RCC 7860 (cell line): ENCODE measurements around the gene BLCAP.
"Not testable (repeated sequence)": the region's sequence is repeated elsewhere in the genome, so short reads cannot be mapped to it uniquely, and the experiment has no call there.

Experiments
- DNase-seq: peaks from one replicate; pipeline ENCODE4 v3.0.0-alpha.2; 2015; ENCODE audit warnings: low spot score
- FAIRE-seq: peaks from 2 replicates; lab custom pipeline; 2012; peaks lifted over from hg19 to GRCh38; lab: Jason Lieb, UNC

Gene BLCAP, protein sequence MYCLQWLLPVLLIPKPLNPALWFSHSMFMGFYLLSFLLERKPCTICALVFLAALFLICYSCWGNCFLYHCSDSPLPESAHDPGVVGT

DNA sequence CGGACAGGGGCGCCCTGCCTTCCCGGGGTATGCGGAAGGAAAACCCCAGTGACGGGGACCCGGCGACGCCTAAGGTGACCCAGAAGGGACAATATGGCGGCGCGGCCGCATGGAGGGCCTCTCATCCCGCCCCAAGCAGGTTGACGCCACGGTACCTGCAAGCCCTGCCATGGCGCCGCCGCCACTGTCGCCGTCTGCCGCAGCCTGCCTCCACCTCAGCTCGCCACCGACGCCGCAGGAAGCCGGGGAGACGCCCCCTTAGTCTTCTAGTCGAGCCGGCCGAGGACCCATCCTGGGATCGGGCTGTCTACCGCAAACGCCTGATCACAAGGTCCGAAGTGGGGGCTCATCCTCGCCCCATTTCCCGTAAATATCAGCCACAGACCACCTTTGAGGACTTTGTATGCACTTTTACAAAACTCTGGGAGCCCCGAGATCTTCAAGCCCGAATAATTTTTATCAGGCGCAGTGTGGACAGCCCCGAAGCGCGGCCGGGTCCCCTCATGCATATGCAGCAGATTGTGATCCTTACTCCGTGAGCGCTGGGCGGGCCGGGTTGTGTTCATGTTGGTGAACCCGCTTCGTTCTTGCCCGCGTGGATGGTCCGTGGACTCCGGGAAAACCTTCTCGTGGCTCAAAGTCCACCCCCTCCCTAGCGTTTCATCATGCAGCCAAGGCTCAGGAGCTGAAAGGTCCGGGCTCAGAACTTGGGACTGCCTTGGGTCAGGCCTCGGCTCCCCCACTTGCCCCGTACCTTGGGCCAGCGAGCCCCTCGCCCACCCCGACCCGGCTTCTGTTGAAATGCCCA, at the start of gene BLCAP:
Gene BLCAP (minus strand): TSS at position 239 of the 808 bp plus-strand sequence. CDS start 8,702 bp downstream, outside the sequence.
- peak; percentile 4 for FAIRE-seq

DNA sequence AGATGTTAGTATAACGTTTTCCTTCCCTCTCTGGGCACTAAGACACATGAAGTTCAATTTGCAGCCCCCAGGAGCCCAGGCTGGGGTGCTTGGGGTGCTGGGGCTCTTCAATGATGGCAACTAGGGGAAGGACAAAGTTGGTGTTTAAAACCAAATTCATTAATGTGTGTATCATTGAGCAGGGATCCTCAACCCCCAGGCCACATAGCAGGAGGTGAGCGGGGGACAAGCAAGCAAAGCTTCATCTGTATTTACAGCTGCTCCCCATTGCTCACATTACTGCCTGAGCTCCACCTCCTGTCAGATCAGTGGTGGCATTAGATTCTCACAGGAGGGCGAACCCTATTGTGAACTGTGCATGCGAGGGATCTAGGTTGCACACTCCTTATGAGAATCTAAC, 49.8 kb upstream of the BLCAP start:
- not testable (repeated sequence) for DNase-seq

More for the DNA sequence above, at the start of gene BLCAP:
- DNase-seq: peak; percentile 83

DNA sequence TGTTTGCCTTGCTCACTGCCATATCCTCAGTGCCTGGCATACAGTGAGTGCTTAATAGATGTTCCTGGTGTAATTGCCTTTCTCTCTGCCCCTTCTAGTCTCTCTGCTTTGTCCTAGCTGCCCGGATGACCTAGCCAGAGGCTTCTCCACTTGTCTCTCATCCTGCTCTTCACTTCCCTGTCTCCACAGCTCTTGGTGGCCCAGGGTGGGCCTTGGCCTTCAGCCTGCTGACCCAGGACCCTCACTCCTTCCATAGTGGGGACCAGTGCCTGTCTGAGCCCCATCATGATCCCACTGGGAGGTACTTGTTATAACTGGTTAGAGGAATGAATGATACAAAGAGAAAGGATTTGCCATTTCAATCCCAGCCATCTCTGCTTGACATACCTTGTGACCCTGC, 49.2 kb upstream of the BLCAP start:
- no peak for FAIRE-seq

More for the DNA sequence above, 49.8 kb upstream of the BLCAP start:
- FAIRE-seq: not testable (repeated sequence)

DNA sequence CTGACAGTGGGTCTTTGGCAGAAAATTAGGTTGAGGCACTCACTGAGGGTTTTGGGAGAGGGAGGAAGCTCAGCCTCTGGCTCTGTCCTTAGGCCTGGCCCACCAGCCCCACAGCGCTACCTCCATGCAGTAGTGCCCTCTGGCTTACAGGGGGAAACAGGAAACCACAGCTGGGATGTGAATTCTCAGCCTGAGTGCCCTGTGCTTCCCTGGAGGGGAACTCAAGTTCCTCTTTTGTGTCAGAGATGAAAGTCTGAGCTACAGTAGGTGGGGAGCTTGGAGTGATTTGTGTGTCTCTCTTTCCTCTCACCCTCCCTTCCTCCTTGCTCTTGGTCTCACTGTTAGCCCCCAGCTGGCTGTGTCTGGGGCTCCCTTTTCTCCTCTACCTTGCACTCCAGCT, 48.2 kb upstream of the BLCAP start:
- FAIRE-seq: no peak
- DNase-seq: no peak

More for the DNA sequence above, 49.2 kb upstream of the BLCAP start:
- DNase-seq: no peak

DNA sequence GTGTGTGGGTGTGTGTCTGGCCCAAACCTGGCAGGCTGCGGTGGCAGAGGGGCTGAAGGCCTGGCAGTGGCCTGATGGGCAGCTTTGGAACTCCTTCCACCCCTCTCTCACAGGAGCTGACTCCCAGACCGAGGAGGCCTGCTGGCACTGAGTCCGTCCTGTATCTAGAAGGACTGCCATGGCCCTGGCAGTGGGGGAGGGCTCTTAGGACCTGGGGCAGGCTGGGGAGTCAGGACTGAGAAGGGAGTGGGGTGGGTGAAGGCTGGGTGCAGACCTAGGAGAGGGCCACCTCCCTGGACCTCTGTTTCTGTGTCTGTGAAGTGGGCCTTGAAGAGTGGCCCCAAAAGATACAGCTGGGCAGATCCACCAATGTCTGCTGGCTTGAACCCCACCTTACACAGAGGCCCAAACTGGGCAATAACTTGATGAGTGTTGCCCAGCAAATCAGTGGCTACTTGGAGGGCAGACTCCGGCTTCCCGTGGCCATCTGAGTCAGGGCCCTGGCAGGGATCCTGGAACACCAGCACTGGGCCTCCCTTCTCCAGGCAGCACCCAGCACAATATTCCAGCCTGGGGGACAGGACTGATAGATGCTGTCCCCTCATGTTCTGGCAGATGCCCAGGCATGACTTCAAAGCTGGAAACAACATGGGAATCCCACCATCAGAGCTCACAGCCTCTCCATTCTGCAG, 46.7 kb upstream of the BLCAP start:
- FAIRE-seq: no peak

DNA sequence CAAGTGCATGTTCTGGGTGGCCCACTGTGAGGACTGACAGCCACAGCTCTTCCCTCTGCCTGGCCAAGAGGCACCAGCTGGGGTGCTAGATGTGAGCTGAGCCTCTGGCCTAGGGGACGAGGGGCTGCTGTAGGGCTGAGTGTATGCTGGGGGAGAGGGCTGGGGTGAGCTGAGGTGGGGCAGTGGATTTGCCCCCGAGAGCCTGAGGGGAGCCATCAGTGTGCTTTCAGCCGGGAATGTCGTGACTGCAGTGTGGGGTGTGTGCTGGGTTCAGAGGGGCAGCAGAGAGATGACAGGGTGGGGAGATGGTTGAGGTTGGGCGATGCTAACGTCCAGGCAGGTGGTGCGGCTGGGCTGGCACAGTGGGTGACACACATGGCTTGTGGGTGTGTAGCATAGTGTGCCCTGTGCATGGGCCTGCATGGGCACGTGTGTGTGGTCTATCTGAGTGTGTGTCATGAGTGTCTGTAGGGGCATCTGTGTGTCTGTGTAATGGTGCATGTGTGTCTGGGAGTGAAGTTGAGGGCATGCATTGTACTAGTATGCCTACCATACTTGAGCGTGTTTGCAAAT, 46.0 kb upstream of the BLCAP start:
- DNase-seq (no peak), FAIRE-seq (no peak)

More for the DNA sequence above, 46.7 kb upstream of the BLCAP start:
- no peak for DNase-seq

DNA sequence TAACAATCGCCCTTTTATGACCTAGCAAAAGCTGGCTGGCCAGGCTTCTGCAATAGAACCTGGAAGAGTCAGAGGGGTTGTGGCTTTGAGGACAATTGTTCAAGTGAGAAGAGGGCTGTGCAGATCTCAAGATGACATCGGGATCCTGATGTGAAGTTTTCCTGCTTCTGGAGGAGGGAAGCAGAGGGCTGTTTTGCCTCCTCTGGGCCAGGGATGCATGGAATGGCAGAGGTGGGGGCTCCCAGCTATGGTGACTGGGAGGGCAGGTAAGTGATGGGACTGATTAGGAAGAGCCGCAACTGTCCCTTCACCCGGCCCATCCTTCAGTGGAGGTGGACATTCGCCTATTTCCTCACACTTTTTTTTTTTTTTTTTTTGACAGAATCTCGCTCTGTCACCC, 43.4 kb upstream of the BLCAP start:
- no peak for FAIRE-seq
- DNase-seq: no peak

DNA sequence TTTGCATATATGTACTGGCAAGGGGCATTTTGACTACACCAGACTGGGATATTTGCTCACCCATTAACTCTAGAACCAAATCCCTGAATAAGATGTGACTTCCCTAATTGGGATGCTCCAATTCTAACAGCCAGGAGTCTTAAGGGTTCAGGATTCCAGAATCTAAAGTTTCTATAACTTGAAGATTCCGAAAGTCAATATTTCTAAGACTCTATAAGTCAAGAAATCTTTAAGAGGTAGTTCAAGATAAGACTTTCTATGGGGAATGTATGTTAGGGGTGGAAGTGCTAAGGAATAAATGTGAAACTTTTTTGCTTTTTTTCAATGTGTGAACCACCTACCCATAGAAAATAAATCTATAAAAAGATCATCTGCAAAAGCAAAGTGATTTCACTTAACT, 42.7 kb upstream of the BLCAP start:
- DNase-seq (no peak), FAIRE-seq (no peak)

DNA sequence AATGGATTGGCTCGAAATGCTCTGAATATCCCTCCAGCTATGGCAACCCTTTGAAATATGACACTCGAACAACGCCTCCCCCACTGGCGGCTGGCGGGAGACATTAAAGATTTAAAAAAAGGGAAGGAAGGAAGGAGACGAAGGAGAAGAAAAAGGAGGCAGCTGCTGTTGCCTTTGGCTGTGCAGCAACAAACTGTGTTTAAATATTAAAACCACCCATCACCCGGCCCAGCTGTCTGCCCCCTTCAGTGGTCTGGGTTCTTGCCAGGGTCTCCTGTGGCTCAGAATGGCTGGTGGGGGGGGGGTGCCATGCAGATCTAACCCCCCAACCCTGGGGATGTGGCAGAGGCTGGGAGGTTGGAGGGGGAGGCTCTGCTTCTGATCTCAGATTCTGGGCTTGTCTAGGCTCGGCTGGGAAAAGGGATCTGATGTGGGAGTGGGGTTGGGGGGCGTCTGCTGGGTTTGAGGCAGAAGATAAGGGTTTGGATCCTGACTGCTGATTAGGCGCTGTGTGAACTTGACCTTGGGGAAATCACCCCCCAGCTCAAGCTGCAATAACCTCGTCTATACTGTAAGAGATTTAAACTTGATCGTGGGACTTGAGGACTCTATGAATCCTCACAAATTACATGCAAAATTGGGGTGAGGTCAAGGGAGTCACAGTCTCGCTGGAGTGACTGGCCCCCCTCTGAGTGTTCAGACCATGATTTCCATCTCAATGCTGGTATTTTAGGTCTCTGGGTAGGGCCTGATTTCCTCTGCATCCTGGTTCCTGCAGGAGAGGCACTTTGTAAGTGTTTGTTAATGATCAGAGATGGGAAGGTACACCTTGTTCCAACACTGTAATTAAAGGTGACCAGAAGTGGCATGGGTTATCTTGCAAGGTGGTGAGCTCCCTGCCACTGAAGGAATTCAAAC, 40.3 kb upstream of the BLCAP start:
- DNase-seq: no peak

DNA sequence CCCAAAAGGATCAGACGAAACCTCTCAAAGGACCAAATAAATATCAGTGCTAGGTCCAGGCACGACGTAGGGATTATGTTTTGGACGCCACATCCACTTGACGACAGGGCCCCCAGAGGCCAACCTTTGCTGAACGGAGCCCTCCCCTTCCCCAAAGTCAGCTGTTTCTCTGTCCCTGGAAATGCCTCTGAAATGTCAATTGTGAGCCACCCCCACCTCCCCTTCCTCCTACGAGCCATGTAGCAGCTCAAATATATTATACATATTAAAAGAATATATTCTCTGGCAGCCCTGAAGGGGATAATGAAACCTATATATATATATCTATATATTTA, 39.6 kb upstream of the BLCAP start:
- DNase-seq (no peak), FAIRE-seq (no peak)

More for the DNA sequence above, 40.3 kb upstream of the BLCAP start:
- no peak for FAIRE-seq

DNA sequence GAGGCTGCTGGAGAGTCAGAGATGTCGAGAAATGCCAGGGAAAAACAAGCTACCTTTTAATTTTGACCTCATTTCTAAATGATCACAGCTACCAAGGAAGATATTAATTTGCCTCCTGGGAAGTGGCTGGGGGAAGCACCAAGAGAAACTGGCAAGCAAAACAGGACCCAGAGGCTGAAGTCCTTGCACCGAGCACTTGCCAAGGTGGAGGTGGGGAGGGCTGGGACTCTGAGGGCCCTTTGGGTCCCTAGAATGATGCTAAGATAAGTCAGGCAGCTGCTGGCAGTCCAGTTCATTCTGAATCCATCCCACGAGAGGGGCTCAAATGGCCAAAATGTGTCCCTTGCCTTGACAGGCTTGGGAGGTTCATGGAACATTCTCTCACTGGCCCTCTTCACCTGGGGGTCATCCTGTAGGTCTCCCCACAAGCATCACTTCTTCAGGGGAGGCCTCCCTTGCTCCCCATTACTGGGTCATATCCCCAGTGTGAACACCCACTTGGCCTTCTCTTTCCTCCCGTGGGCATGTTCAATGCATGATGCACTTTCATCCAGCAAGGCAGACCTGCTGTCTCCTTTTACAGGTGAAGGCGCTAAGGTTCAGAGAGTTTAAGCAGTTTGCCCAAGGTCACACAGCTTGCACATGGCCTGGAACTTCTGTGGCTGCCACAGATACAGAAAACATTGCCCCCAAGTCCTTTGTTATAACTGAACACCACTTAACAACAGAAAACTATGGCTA, 39.1 kb upstream of the BLCAP start:
- DNase-seq: no peak
- FAIRE-seq: no peak

DNA sequence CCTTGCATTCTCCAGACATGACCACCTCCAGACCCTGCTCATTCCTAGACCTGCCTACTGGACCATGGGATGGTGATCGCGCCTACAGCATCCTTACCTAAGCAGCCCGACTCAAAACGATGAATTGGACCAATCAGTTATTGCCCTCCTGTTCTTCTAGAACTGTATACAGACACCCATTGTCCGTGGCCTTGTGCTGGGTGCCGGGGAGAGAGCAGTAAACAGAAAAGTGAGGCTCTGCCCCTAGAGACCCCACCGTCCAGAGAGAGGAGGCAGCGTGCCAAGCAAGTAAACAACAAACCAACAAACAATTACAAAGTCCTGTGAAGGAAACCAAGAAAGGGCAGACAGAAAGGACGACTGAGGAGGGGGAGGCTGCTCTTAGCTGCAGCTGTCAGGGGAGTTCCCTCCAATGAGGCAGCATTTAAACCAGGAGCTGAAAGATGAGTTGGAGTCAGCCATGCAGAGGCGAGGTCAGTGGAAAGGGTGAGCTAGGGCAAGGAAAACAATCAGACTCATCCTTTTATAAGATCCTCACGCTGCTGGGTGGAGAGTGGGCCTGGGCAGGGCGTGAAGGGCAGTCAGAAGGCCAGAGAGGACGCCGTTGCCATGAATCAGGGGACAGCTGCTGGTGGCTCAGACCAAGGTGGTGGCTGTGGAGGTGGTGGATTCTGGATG, 37.6 kb upstream of the BLCAP start:
- FAIRE-seq (no peak), DNase-seq (peak; percentile 29)

DNA sequence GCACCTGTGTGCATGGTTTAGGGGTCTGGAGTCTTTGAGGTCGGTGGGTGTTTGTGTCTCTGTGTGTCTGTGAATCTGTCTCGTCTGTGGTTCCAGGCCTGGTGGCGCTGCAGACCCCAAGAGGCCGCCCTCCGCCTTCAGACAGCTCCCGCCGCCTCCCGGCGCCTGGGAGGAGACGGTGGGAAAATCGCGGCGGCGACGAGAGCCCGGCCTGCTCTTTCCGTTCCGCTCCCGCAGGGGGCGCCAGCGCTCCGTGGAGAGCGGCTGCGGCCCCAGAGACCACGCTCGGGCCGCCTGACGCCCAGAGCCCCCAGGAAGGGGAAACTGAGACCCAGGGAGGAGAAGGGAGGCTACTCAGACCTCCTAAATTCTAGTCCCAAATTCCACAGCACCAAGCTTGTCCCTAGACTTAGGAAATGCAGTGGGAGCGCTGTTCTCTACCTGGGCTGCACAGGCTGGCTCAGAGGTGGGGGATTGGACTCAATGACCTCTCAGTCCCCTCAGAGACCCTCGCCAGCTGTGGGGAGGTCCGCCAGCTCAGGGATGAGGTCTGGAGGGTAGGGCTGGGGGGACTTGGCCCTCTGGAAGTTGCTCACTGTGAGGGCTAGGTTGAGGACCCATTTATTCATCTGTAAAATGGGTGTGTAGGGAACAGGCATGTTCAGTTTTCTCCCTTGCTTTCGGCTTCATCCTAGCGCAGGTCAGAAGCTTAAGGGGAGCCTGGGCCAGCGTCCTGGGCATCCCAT, 36.9 kb upstream of the BLCAP start:
- FAIRE-seq (no peak), DNase-seq (no peak)

DNA sequence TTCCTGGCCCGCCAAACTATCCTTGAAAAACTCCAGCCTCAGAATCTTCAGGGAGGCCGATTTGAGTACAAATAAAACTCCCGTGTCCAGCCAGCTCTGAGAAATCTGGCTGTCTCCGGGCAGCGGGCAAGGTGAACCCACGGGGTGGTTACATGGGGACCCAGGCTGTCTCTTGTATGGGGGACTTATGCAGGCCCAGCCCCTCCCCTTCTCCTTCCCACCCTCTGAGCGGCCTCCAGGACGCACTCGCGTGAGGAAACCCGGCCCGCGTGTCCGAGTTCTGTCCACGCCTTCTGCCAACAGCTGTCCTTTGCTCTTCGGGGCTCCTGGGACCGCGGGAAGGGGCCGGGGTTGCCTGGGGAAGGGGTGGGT, 36.3 kb upstream of the BLCAP start:
- DNase-seq (no peak), FAIRE-seq (no peak)

DNA sequence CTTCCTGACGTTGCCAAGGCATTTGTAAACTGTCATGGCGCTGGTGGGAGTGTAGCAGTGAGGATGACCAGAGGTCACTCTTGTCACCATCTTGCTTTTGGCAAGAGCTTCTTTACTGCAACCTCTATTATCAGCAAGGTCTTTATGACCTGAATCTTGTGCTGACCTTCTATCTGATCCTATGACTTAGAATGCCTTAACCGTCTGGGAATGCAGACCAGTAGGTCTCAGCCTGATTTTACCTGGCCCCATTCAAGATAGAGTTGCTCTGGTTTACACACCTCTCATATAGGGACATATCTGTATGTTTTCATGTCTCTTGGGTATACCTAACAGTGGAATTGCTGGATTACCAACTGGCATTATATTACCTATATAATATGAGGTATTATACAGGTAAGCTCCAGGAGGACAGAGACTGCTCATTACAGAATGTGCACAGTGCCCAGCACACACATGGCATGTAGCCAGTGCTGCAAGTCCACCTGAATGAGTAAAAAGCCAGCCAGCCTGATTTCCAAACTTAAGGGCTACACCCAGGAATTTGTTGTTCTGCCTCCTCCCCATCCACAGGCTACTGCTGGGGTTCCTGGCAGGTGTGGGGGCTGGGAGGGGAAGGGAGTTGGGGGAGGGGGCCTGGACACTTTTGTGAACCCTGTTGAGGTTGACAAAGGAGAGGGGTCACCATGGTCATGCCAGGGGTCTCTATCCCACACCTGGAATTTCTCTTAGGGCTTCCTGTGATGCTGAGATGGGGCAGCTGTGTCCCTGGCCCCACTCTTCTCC, 35.2 kb upstream of the BLCAP start:
- DNase-seq (no peak), FAIRE-seq (no peak)

DNA sequence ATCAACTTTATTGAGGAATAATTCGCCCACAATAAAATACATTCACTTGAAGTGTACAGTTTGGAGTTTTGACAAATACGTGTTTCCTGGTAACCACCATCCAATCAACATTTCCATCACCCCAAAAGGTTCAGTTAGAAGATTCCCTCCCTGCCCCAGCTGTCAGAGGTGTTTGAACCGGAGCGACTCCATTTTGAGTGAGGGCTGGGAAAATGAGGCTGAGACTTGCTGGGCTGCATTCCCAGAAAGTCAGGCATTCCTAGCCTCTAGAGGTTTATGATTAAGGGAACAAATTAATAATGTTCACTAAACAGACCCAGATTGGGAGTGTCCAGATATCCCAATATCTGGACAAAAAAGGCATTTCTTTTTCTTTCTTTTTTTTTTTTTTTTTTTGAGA, 33.0 kb upstream of the BLCAP start:
- DNase-seq (no peak), FAIRE-seq (no peak)

DNA sequence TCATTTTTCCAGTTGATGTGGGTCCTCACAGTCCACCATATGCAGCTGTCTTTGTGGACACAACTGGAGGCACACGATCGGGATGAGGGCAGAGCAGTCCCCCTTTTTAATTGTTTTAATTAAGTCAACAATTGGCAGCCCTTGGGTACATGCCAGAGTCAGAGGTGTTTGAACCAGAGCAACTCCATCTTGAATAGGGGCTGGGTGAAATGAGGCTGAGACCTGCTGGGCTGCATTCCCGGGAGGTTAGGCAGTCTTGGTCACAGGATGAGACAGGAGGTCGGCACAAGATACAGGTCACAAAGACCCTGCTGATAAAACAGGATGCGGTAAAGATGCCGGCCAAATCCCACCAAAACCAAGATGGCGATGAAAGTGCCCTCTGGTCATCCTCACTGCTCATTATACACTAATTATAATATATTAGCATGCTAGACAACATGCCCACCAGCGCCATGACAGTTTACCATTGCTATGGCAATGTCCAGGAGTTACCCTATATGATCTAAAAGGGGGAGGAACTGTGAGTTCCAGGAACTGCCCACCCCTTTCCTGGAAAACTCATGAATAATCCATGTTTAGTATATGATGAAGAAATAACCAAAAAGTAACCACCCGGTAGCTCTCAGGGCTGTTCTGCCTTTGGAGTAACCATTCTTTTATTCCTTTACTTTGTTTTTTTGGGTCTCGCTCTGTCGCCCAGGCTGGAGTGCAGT, 31.8 kb upstream of the BLCAP start:
- no peak for FAIRE-seq
- DNase-seq: no peak
